HEK293 (cell line): ENCODE data around the gene ALG8.

ENCODE experiments used
- CTCF ChIA-PET: fragments of 350-600 bp; formaldehyde crosslinking; extraction: SDS; loops from one replicate; lab custom pipeline; 2021; ENCODE audit warnings: antibody characterized with exemption; lab: Yijun Ruan, JAX
- POLR2A ChIA-PET: fragments of 300-600 bp; formaldehyde crosslinking; extraction: SDS; loops from one replicate; lab custom pipeline; 2020; ENCODE audit warnings: antibody characterized with exemption, inconsistent platforms; lab: Yijun Ruan, JAX
- H3K27ac ChIP-seq: fragments of 200-500 bp; sonication (Bioruptor generic); 2 replicates; pipeline ENCODE4 v1.5.1; 2014; ENCODE audit warnings: low read depth, low read length, control low read depth, inconsistent platforms; ENCODE audit errors: extremely low read depth
- H3K36me3 ChIP-seq, 2 experiments: fragments of 200-500 bp in 1 of 2; sonication (Bioruptor generic) in 1 of 2; 1 replicate in 1 of 2; 2 replicates in 1 of 2; pipeline ENCODE4 v1.5.1; 2014 to 2017; ENCODE audit warnings: inconsistent platforms in 2 of 2, low read length in 2 of 2; ENCODE audit not compliant: control insufficient read depth in 2 of 2, insufficient read depth in 1 of 2
- H3K4me1 ChIP-seq: fragments of 200-500 bp; sonication (Bioruptor generic); 2 replicates; pipeline ENCODE4 v1.5.1; 2014; ENCODE audit warnings: mild to moderate bottlenecking, low read length, inconsistent platforms; ENCODE audit not compliant: control insufficient read depth, insufficient read depth
- H3K4me3 ChIP-seq: 2 replicates; pipeline ENCODE4 v1.5.1; 2011; ENCODE audit warnings: low read depth, mild to moderate bottlenecking, control low read depth, low read length, moderate library complexity
- H3K9me3 ChIP-seq: fragments of 200-500 bp; sonication (Bioruptor generic); 2 replicates; pipeline ENCODE4 v1.5.1; 2014; ENCODE audit warnings: low read depth, low read length, inconsistent platforms; ENCODE audit not compliant: control insufficient read depth, insufficient read depth
- PRDM2 ChIP-seq: fragments of 450-650 bp; formaldehyde crosslinking; IDR thresholded peaks from 2 replicates; pipeline ENCODE4 v1.5.1; 2016; ENCODE audit warnings: missing biosample characterization, missing genetic modification characterization, borderline replicate concordance
- SCRT1 ChIP-seq: fragments of 450-650 bp; formaldehyde crosslinking; IDR thresholded peaks from 2 replicates; pipeline ENCODE4 v1.5.1; 2016; ENCODE audit warnings: missing biosample characterization, missing genetic modification characterization, borderline replicate concordance
- SCRT2 ChIP-seq: fragments of 450-650 bp; formaldehyde crosslinking; IDR thresholded peaks from 2 replicates; pipeline ENCODE4 v1.5.1; 2016; ENCODE audit warnings: missing biosample characterization, missing genetic modification characterization
- ZBTB10 ChIP-seq: fragments of 450-650 bp; formaldehyde crosslinking; IDR thresholded peaks from 2 replicates; pipeline ENCODE4 v1.5.1; 2016; ENCODE audit warnings: missing biosample characterization, missing genetic modification characterization
- ZFP3 ChIP-seq: fragments of 450-650 bp; formaldehyde crosslinking; IDR thresholded peaks from 2 replicates; pipeline ENCODE4 v1.5.1; 2016; ENCODE audit warnings: low read depth, missing biosample characterization, missing genetic modification characterization
- ZNF155 ChIP-seq: fragments of 450-650 bp; formaldehyde crosslinking; IDR thresholded peaks from 2 replicates; pipeline ENCODE4 v1.5.1; 2016; ENCODE audit warnings: missing biosample characterization, missing genetic modification characterization
- ZNF16 ChIP-seq: fragments of 450-650 bp; formaldehyde crosslinking; IDR thresholded peaks from 2 replicates; pipeline ENCODE4 v1.5.1; 2016; ENCODE audit warnings: low read depth, missing biosample characterization, missing genetic modification characterization
- ZNF223 ChIP-seq: fragments of 450-650 bp; formaldehyde crosslinking; IDR thresholded peaks from 2 replicates; pipeline ENCODE4 v1.5.1; 2016; ENCODE audit warnings: missing biosample characterization, missing genetic modification characterization
- ZNF280D ChIP-seq: fragments of 450-650 bp; formaldehyde crosslinking; IDR thresholded peaks from 2 replicates; pipeline ENCODE4 v1.5.1; 2016; ENCODE audit warnings: missing biosample characterization, missing genetic modification characterization
- ZNF561 ChIP-seq: fragments of 450-650 bp; IDR thresholded peaks from 2 replicates; pipeline ENCODE4 v1.5.1; 2018; ENCODE audit warnings: missing biosample characterization, missing genetic modification characterization, borderline replicate concordance
- ZNF623 ChIP-seq: fragments of 450-650 bp; formaldehyde crosslinking; IDR thresholded peaks from 2 replicates; pipeline ENCODE4 v1.5.1; 2016; ENCODE audit warnings: missing biosample characterization, missing genetic modification characterization
- ZNF701 ChIP-seq: fragments of 450-650 bp; formaldehyde crosslinking; IDR thresholded peaks from 2 replicates; pipeline ENCODE4 v1.5.1; 2016; ENCODE audit warnings: missing biosample characterization, missing genetic modification characterization
- ZNF830 ChIP-seq: fragments of 450-650 bp; IDR thresholded peaks from 2 replicates; pipeline ENCODE4 v1.5.0; 2018; ENCODE audit warnings: missing biosample characterization, missing genetic modification characterization, low read depth, mild to moderate bottlenecking, moderate library complexity
- TF ChIP-seq, protein P1 (sequence below): fragments of 450-650 bp; formaldehyde crosslinking; IDR thresholded peaks from 2 replicates; pipeline ENCODE4 v1.5.1; 2017; ENCODE audit warnings: missing biosample characterization, missing genetic modification characterization

ALG8 gene

DNA sequence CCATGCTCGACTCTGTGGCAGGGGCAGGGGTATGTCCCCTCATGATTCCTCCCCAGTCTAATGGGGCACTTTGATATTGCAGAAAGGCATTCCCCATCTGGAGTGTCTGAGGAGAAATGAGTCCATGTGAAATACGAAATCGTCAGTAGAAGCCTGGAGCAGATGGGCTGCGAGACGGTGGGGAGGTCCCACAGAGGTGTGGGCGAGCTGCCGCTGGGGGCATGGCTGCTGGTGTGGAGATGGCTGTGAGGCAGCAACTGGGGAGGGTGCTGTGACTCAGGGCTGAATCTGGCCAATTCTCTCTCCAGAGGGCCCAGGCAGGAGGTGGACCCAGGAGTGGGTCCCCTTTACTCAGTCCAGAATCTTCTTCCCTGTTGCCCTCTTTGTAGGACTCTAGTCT, 37.8 kb upstream of the ALG8 start:
- Histone ChIP-seq H3K4me3 (no peak overlapping the region), H3K4me1 (no peaks in the 10 kb centered on the region), H3K9me3 (no peaks in the 10 kb centered on the region), H3K36me3 (peaks cover 0 to 13% of the 10 kb centered on the region in 2 experiments; a peak in 1 of 3 replicates), H3K27ac (no peak overlapping the region)
- ChIA-PET POLR2A (interaction anchor here (0.5 kb wide), 1 partner anchor 193 kb away, joined by 3 read pairs; no protein-coding TSS in a partner anchor), CTCF (no interaction called here)
- TF ChIP-seq ZNF830 (tag by site-specific recombination) = no peak
- TF ChIP-seq ZNF223 (tag by site-specific recombination) = no peak
- no peak for TF ChIP-seq ZNF155 (tag by site-specific recombination)
- no peak for TF ChIP-seq ZNF701 (tag by site-specific recombination)
- TF ChIP-seq ZNF623 = no peak
- no peak for TF ChIP-seq ZNF16
- no peak for TF ChIP-seq SCRT1 (tag by site-specific recombination)
- no peak for TF ChIP-seq ZBTB10 (tag by site-specific recombination)
- no peak for TF ChIP-seq PRDM2 (tag by site-specific recombination)

DNA sequence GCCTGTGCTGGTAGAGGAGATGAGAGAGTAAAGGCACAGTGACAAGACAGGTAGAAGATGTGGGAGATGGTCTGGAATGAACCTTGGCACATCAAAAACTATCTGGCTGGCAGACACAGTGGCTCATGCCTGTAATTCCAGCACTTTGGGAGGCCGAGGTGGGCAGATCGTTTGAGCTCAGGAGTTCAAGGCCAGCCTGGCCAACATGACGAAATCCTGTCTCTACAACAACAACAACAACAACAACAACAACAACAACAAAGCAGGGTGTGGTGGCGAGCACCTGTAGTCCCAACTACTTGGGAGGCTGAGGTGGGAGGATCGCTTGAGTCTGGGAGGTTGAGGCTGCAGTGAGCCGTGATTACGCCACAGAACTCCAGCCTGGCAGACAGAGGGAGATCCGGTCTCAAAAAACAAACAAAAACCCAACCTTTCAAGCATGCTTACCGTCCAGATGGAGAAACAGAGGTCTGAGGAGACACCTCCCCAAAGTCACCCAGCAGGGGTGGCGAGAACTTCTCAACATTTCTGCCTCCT, 37.2 kb upstream of the ALG8 start:
- Histone ChIP-seq H3K27ac (no peak overlapping the region), H3K36me3 (peaks cover 0 to 13% of the 10 kb centered on the region in 2 experiments; a peak in 1 of 3 replicates), H3K4me1 (no peaks in the 10 kb centered on the region), H3K9me3 (no peaks in the 10 kb centered on the region), H3K4me3 (no peak overlapping the region)
- ChIA-PET CTCF (no interaction called here), POLR2A (no interaction called here)
- no peak for TF ChIP-seq ZNF561 (tag by site-specific recombination)
- no peak for TF ChIP-seq ZFP3 (tag by site-specific recombination)
- TF ChIP-seq ZNF280D (tag by site-specific recombination) = no peak
- TF ChIP-seq SCRT2 (tag by site-specific recombination) = no peak
- TF ChIP-seq, protein P1, sequence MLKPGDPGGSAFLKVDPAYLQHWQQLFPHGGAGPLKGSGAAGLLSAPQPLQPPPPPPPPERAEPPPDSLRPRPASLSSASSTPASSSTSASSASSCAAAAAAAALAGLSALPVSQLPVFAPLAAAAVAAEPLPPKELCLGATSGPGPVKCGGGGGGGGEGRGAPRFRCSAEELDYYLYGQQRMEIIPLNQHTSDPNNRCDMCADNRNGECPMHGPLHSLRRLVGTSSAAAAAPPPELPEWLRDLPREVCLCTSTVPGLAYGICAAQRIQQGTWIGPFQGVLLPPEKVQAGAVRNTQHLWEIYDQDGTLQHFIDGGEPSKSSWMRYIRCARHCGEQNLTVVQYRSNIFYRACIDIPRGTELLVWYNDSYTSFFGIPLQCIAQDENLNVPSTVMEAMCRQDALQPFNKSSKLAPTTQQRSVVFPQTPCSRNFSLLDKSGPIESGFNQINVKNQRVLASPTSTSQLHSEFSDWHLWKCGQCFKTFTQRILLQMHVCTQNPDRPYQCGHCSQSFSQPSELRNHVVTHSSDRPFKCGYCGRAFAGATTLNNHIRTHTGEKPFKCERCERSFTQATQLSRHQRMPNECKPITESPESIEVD (tag by site-specific recombination) = no peak
